Measurements from ENCODE around the gene ATP8A2. TPM values are rescaled to one million over a fixed set of nuclear protein-coding genes. Genes with fewer than 3 reads are reported as not detected.

Gene ATP8A2
- total RNA-seq, 2 experiments from 2014 or later, result not detected

GRCh38 chr13:25493931-25494640 is 122.3 kb downstream of the ATP8A2 start:
- no peaks in the 10 kb centered on the region for H3K36me3 ChIP-seq (ENCODE audit: insufficient read depth, low read length)
- intact Hi-C loops (cut with micrococcal nuclease; ENCODE audit: unreplicated experiment), result no loop called here
- no peaks in the 10 kb centered on the region for H3K9me2 ChIP-seq (ENCODE audit: insufficient read depth, low read length)
- H3K9me3 ChIP-seq (ENCODE audit: low read length), result no peaks in the 10 kb centered on the region
- BruUV-seq (replicated peaks), result no TSS peak
- H3K27ac ChIP-seq (ENCODE audit: low read depth, low read length, poor library complexity, severe bottlenecking), result no peak overlapping the region
- TF ChIP-seq EZH2phosphoT487 (IDR thresholded peaks at IDR 0.05; ENCODE audit: borderline replicate concordance, low read depth, low read length) (no peak), CTCF (conservative IDR thresholded peaks at IDR 0.05; ENCODE audit: low read length) (no peak)
- ChIA-PET CTCF (ENCODE audit: unreplicated experiment) (no interaction called here), POLR2A (no interaction called here)
- no peak overlapping the region for H2AFZ ChIP-seq (ENCODE audit: low read length)
- no peaks in the 10 kb centered on the region for H4K20me1 ChIP-seq (ENCODE audit: insufficient read depth, low read length)
- no peak for DNase-seq (ENCODE audit: low spot score)
- H3K4me1 ChIP-seq (ENCODE audit: insufficient read depth, low read length, poor library complexity, severe bottlenecking), result no peaks in the 10 kb centered on the region
- H3K4me3 ChIP-seq (ENCODE audit: low read depth, low read length, poor library complexity, severe bottlenecking), result no peak overlapping the region
- H3K4me2 ChIP-seq (ENCODE audit: low read length), result no peak overlapping the region
- no peaks in the 10 kb centered on the region for H3K79me2 ChIP-seq (ENCODE audit: insufficient read depth, low read depth, low read length)

GRCh38 chr13:25494698-25495411 is 123.1 kb downstream of the ATP8A2 start:
- Histone ChIP-seq H4K20me1 (ENCODE audit: insufficient read depth, low read length) (no peaks in the 10 kb centered on the region; the same call in 1 of the 2 replicates), H3K4me2 (ENCODE audit: low read length) (no peak overlapping the region), H3K27ac (ENCODE audit: low read depth, low read length, poor library complexity, severe bottlenecking) (no peak overlapping the region), H3K9me3 (ENCODE audit: low read length) (no peaks in the 10 kb centered on the region), H3K79me2 (ENCODE audit: insufficient read depth, low read depth, low read length) (no peaks in the 10 kb centered on the region), H3K9me2 (ENCODE audit: insufficient read depth, low read length) (no peaks in the 10 kb centered on the region), H3K36me3 (ENCODE audit: insufficient read depth, low read length) (no peaks in the 10 kb centered on the region), H3K4me3 (ENCODE audit: low read depth, low read length, poor library complexity, severe bottlenecking) (no peak overlapping the region), H3K4me1 (ENCODE audit: insufficient read depth, low read length, poor library complexity, severe bottlenecking) (no peaks in the 10 kb centered on the region), H2AFZ (ENCODE audit: low read length) (no peak overlapping the region)
- TF ChIP-seq EZH2phosphoT487 (IDR thresholded peaks at IDR 0.05; ENCODE audit: borderline replicate concordance, low read depth, low read length) (no peak), CTCF (conservative IDR thresholded peaks at IDR 0.05; ENCODE audit: low read length) (no peak)
- ChIA-PET POLR2A (no interaction called here), CTCF (ENCODE audit: unreplicated experiment) (no interaction called here)
- no TSS peak for BruUV-seq (replicated peaks)
- intact Hi-C loops (cut with micrococcal nuclease; ENCODE audit: unreplicated experiment), result no loop called here
- no peak for DNase-seq (ENCODE audit: low spot score)

- no peak overlapping the region for H2AFZ ChIP-seq (ENCODE audit: low read length)
- no peaks in the 10 kb centered on the region for H3K79me2 ChIP-seq (ENCODE audit: insufficient read depth, low read depth, low read length)
- TF ChIP-seq CTCF (conservative IDR thresholded peaks at IDR 0.05; ENCODE audit: low read length), result no peak
- no peak for TF ChIP-seq EZH2phosphoT487 (IDR thresholded peaks at IDR 0.05; ENCODE audit: borderline replicate concordance, low read depth, low read length)
- POLR2A ChIA-PET, result no interaction called here
- no peak for DNase-seq (ENCODE audit: low spot score)
- no peaks in the 10 kb centered on the region for H3K9me3 ChIP-seq (ENCODE audit: low read length)
- H3K4me2 ChIP-seq (ENCODE audit: low read length), result no peak overlapping the region
- H3K36me3 ChIP-seq (ENCODE audit: insufficient read depth, low read length), result no peaks in the 10 kb centered on the region
- intact Hi-C loops (cut with micrococcal nuclease; ENCODE audit: unreplicated experiment), result no loop called here
- no peaks in the 10 kb centered on the region for H3K9me2 ChIP-seq (ENCODE audit: insufficient read depth, low read length)
- no peak overlapping the region for H3K27ac ChIP-seq (ENCODE audit: low read depth, low read length, poor library complexity, severe bottlenecking)
- no TSS peak for BruUV-seq (replicated peaks)
- CTCF ChIA-PET (ENCODE audit: unreplicated experiment), result no interaction called here
- no peaks in the 10 kb centered on the region; the same call in 1 of the 2 replicates for H4K20me1 ChIP-seq (ENCODE audit: insufficient read depth, low read length)
- no peak overlapping the region for H3K4me3 ChIP-seq (ENCODE audit: low read depth, low read length, poor library complexity, severe bottlenecking)
- no peaks in the 10 kb centered on the region for H3K4me1 ChIP-seq (ENCODE audit: insufficient read depth, low read length, poor library complexity, severe bottlenecking)
Observed at GRCh38 chr13:25501231-25501630, 129.5 kb downstream of the ATP8A2 start.

All from OCI-LY7 (cell line).